Neural crest cell (in vitro differentiated cells): ENCODE data around the gene CCBE1. TPM values are rescaled to one million over a fixed set of nuclear protein-coding genes. Genes with fewer than 3 reads are reported as not detected.

ENCODE experiments used
- DNase-seq: peaks from one replicate; pipeline ENCODE4 v3.0.0; 2021; ENCODE audit warnings: low read depth, mixed read lengths, low spot score
- H3K27ac Mint-ChIP-seq: one replicate; pipeline ENCODE4 v1.8.0; 2021; ENCODE audit warnings: mild to moderate bottlenecking, mixed read lengths; ENCODE audit not compliant: unreplicated experiment
- H3K27me3 Mint-ChIP-seq: 2 replicates; pipeline ENCODE4 v1.8.0; 2021; ENCODE audit warnings: low read depth, mild to moderate bottlenecking, mixed read lengths
- H3K36me3 Mint-ChIP-seq: 2 replicates; pipeline ENCODE4 v1.8.0; 2021; ENCODE audit warnings: low read depth, mild to moderate bottlenecking, mixed read lengths
- H3K4me1 Mint-ChIP-seq: 2 replicates; pipeline ENCODE4 v1.8.0; 2021; ENCODE audit warnings: mixed read lengths
- H3K4me3 Mint-ChIP-seq: one replicate; pipeline ENCODE4 v1.8.0; 2021; ENCODE audit warnings: mild to moderate bottlenecking, mixed read lengths
- H3K9me3 Mint-ChIP-seq: 2 replicates; pipeline ENCODE4 v1.8.0; 2021; ENCODE audit warnings: mixed read lengths
- total RNA-seq: library from RNA; stranded (reverse); gene quantifications from 2 replicates; pipeline ENCODE4 v1.2.1, GENCODE V29; 2021
- TF ChIP-seq, protein P1 (sequence below): fragments of 200-600 bp; sonication (generic); conservative IDR thresholded peaks from 2 replicates; pipeline ENCODE4 v1.5.0; 2021; ENCODE audit warnings: antibody characterized with exemption, mild to moderate bottlenecking

Gene CCBE1
- total RNA-seq, 1 donor from 2014 or later = 0.33 TPM

DNA sequence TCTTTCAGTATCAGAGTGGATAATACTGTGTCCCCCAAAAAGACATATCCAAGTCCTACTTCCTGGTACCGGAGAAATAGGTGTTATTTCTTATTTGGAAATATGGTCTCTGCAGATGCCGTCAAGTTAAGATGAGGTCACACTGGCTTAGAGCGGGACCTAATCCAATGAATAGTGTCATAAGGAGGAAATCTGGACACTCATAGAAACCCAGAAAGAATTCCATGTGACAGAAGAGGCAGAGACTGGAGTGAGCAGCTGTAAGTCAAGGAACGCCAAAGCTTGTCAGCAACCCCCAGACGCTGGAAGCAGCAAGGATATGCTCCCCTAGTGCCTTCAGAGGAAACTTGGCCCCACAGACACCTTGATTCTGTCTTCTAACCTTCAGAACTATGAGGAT is 69.8 kb downstream of the CCBE1 start:
- peaks cover 8% of the 10 kb centered on the region for H3K27me3 Mint-ChIP-seq
- no peak overlapping the region for H3K27ac Mint-ChIP-seq
- H3K9me3 Mint-ChIP-seq = no peaks in the 10 kb centered on the region
- no peaks in the 10 kb centered on the region for H3K36me3 Mint-ChIP-seq
- peaks cover 4% of the 10 kb centered on the region for H3K4me1 Mint-ChIP-seq
- no peak for DNase-seq
- TF ChIP-seq, protein P1, sequence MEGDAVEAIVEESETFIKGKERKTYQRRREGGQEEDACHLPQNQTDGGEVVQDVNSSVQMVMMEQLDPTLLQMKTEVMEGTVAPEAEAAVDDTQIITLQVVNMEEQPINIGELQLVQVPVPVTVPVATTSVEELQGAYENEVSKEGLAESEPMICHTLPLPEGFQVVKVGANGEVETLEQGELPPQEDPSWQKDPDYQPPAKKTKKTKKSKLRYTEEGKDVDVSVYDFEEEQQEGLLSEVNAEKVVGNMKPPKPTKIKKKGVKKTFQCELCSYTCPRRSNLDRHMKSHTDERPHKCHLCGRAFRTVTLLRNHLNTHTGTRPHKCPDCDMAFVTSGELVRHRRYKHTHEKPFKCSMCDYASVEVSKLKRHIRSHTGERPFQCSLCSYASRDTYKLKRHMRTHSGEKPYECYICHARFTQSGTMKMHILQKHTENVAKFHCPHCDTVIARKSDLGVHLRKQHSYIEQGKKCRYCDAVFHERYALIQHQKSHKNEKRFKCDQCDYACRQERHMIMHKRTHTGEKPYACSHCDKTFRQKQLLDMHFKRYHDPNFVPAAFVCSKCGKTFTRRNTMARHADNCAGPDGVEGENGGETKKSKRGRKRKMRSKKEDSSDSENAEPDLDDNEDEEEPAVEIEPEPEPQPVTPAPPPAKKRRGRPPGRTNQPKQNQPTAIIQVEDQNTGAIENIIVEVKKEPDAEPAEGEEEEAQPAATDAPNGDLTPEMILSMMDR = no peak
- no peak overlapping the region for H3K4me3 Mint-ChIP-seq

DNA sequence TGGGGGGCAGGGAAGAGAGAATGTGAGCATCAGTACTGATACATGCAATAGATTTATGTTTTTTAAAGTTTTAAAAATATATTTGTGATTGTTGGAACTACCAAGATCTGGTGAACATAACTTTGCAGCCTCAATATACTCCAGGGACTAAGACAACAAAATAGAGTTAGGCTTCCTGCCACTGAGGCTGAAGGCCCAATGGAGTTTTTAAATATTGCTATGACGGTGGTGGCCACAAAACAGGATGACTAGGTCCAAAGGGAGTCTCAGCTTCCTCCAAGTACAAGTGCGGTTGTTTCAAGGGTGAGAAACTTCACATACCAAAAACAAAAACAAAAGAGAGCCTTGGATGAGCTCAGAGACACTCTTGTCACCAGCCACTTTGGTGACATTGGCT is 72.9 kb downstream of the CCBE1 start:
- Mint-ChIP-seq H3K9me3 (no peaks in the 10 kb centered on the region), H3K4me3 (no peak overlapping the region), H3K36me3 (no peaks in the 10 kb centered on the region), H3K4me1 (no peaks in the 10 kb centered on the region), H3K27ac (no peak overlapping the region), H3K27me3 (peaks cover 12% of the 10 kb centered on the region)
- TF ChIP-seq, protein P1 = no peak
- DNase-seq = no peak

DNA sequence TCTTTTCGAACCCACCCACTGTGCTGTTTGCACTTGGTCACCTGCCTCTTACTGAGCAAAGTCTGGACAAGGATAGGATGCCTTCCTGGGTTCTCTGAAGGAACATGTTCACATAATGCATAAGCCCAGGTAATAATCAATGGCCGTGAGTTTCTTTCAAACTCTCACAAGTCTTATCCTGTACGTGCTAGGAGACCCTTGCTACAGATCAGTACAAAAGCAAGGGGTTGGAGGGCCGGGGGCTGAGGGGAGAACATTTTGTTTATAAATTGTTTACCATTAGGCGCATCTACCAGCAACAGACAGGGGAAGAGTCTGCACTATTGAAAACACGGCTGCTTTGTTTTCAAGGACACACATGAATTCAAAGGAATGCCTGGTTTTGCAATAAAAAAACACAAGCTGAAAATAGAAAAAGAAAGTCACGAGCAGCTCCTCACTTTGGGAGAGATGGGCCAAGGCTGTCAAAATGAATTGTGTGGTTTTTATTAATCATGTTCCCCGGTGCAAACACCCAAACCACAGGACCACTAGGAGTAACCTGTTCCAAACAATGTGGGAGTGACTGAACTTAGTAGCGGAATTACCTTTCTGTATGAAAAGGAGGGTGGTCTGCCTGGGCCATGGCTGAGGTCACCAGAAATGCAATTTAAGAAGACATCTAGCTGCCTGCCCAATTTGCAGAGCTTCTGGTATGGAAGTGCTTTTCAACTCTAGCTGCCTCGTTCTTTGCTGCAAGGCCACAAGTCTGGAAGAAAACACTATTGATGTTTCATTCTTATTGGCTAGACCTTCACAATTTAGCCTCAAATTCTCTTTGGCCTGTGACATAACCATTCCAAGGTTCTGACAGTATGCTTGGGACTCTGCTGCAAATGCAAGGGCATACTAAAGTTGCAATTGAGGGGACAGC is 73.5 kb downstream of the CCBE1 start:
- Mint-ChIP-seq H3K4me1 (no peaks in the 10 kb centered on the region), H3K27me3 (peaks cover 10% of the 10 kb centered on the region), H3K27ac (no peak overlapping the region), H3K9me3 (no peaks in the 10 kb centered on the region), H3K36me3 (no peaks in the 10 kb centered on the region), H3K4me3 (no peak overlapping the region)
- TF ChIP-seq, protein P1 = no peak
- no peak for DNase-seq

DNA sequence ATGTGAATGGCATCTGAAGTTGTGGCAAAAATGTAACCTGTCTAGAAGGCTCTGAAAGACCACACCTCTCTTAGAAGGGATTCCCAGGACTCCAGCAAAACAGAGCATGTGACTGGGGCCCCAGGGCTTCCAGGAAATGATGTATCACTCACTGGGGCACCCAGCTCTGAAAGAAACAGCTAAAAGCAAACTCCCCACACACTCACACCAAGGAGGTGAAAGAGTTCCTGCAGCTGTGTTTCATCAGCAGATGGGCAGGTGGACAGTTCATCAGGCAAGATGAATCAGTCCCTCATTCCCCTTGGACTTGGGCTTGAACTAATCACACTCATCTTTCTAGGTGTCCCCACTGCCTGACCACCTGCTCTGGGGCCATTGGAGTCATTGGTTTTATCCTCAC is 76.2 kb downstream of the CCBE1 start:
- no peaks in the 10 kb centered on the region for H3K36me3 Mint-ChIP-seq
- DNase-seq = no peak
- no peaks in the 10 kb centered on the region for H3K9me3 Mint-ChIP-seq
- H3K27ac Mint-ChIP-seq = no peak overlapping the region
- H3K4me3 Mint-ChIP-seq = no peak overlapping the region
- H3K27me3 Mint-ChIP-seq = peaks cover 13% of the 10 kb centered on the region
- no peaks in the 10 kb centered on the region for H3K4me1 Mint-ChIP-seq
- TF ChIP-seq, protein P1 = no peak

DNA sequence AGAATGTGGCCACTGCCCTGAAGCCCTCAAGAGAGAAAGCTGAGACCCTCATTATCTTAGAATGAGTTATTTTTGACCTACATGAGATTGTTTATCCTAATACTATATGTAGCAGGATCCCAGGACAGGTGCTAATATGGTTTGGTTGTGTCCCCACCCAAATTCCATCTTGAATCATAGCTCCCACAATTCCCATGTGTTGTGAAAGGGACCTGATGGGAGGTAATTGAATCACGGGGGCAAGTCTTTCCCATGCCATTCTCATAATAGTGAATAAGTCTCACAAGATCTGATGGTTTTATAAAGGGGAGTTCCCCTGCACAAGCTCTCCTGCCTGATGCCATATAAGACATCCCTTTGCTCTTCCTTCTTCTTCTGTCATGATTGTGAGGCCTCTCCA is 76.8 kb downstream of the CCBE1 start:
- no peak overlapping the region for H3K4me3 Mint-ChIP-seq
- no peaks in the 10 kb centered on the region for H3K36me3 Mint-ChIP-seq
- no peaks in the 10 kb centered on the region for H3K4me1 Mint-ChIP-seq
- DNase-seq = no peak
- TF ChIP-seq, protein P1 = no peak
- peaks cover 13% of the 10 kb centered on the region for H3K27me3 Mint-ChIP-seq
- H3K27ac Mint-ChIP-seq = no peak overlapping the region
- H3K9me3 Mint-ChIP-seq = no peaks in the 10 kb centered on the region
